SK-N-SH (cell line): ENCODE results near the gene SF3A1. TPM values are rescaled to one million over a fixed set of nuclear protein-coding genes. Genes with fewer than 3 reads are reported as not detected.

ENCODE experiments used
- CTCF ChIA-PET: fragments of 300-600, 350-600 bp; formaldehyde crosslinking; extraction: SDS; loops from one replicate; lab custom pipeline; 2021; lab: Yijun Ruan, JAX
- POLR2A ChIA-PET: fragments of 350-600 bp; sonication (Branson Sonifier 250); formaldehyde crosslinking; extraction: SDS; loops from one replicate; lab custom pipeline; 2020; ENCODE audit warnings: antibody characterized with exemption, inconsistent platforms; lab: Yijun Ruan, JAX
- DNase-seq: peaks from one replicate; pipeline ENCODE4 v3.0.0; 2012
- H2AFZ ChIP-seq: fragments of 200-600 bp; sonication (generic); 2 replicates; pipeline ENCODE4 v1.8.1; 2016; ENCODE audit warnings: antibody characterized with exemption, mild to moderate bottlenecking, low read depth
- H3F3A ChIP-seq: fragments of 200-600 bp; sonication (generic); replicated peaks from 2 replicates; pipeline ENCODE3; 2016; ENCODE audit warnings: antibody characterized with exemption, mild to moderate bottlenecking; ENCODE audit not compliant: insufficient read depth
- H3K27ac ChIP-seq, 2 experiments: fragments of 200-500 bp in 1 of 2; fragments of 200-600 bp in 1 of 2; sonication (Bioruptor generic) in 1 of 2; sonication (generic), shearing (Covaris generic) in 1 of 2; 2 replicates each; pipeline versions ENCODE4 v1.5.1 to v1.6.1; 2014 to 2016; ENCODE audit warnings: low read depth in 2 of 2, inconsistent platforms in 1 of 2, low read length in 1 of 2, mild to moderate bottlenecking in 1 of 2, mixed read lengths in 1 of 2
- H3K27me3 ChIP-seq: fragments of 200-600 bp; sonication (generic), shearing (Covaris generic); 2 replicates; pipeline ENCODE4 v1.6.1; 2016; ENCODE audit warnings: mixed run types; ENCODE audit not compliant: insufficient read depth
- H3K36me3 ChIP-seq, 2 experiments: fragments of 200-500 bp in 1 of 2; fragments of 200-600 bp in 1 of 2; sonication (Bioruptor generic) in 1 of 2; sonication (generic) in 1 of 2; replicated peaks in 1 of 2; 2 replicates each; pipeline versions ENCODE3 to v1.5.1; 2014 to 2016; ENCODE audit warnings: low read length in 1 of 2, mild to moderate bottlenecking in 1 of 2; ENCODE audit not compliant: insufficient read depth in 2 of 2, control insufficient read depth in 1 of 2
- H3K4me1 ChIP-seq, 2 experiments: fragments of 200-500 bp in 1 of 2; fragments of 200-600 bp in 1 of 2; sonication (Bioruptor generic) in 1 of 2; sonication (generic), shearing (Covaris generic) in 1 of 2; 2 replicates each; pipeline versions ENCODE4 v1.5.1 to v1.6.1; 2014 to 2016; ENCODE audit warnings: low read depth in 1 of 2, low read length in 1 of 2, mixed run types in 1 of 2; ENCODE audit not compliant: insufficient read depth in 2 of 2, control insufficient read depth in 1 of 2
- H3K4me2 ChIP-seq: fragments of 200-600 bp; sonication (generic), shearing (Covaris generic); 2 replicates; pipeline ENCODE4 v1.6.1; 2017; ENCODE audit warnings: mixed run types
- H3K4me3 ChIP-seq, 2 experiments: fragments of 200-500 bp in 1 of 2; fragments of 200-600 bp in 1 of 2; sonication (Bioruptor generic) in 1 of 2; sonication (generic), shearing (Covaris generic) in 1 of 2; 2 replicates each; pipeline versions ENCODE4 v1.5.1 to v1.8.1; 2014 to 2016; ENCODE audit warnings: low read depth in 2 of 2, inconsistent platforms in 1 of 2, low read length in 1 of 2, mild to moderate bottlenecking in 1 of 2, mixed read lengths in 1 of 2, moderate library complexity in 1 of 2
- H3K79me2 ChIP-seq: fragments of 200-600 bp; sonication (generic); 2 replicates; pipeline ENCODE4 v1.8.1; 2017; ENCODE audit warnings: mild to moderate bottlenecking; ENCODE audit not compliant: insufficient read depth
- H3K9ac ChIP-seq: fragments of 200-600 bp; sonication (generic); 2 replicates; pipeline ENCODE4 v1.6.1; 2017; ENCODE audit warnings: mixed run types
- H3K9me2 ChIP-seq: fragments of 200-600 bp; sonication (generic); 2 replicates; pipeline ENCODE4 v1.6.1; 2017; ENCODE audit warnings: mixed run types
- H3K9me3 ChIP-seq: fragments of 200-600 bp; sonication (generic); 2 replicates; pipeline ENCODE4 v1.6.1; 2017; ENCODE audit warnings: mixed run types, mild to moderate bottlenecking, moderate library complexity
- H4K20me1 ChIP-seq: fragments of 200-600 bp; sonication (generic); 2 replicates; pipeline ENCODE4 v1.6.1; 2017; ENCODE audit warnings: mild to moderate bottlenecking, mixed run types; ENCODE audit not compliant: insufficient read depth
- EP300 ChIP-seq, 2 experiments: IDR thresholded peaks; 2 replicates each; pipeline versions ENCODE4 v1.4.0 to v1.6.1; 2012; ENCODE audit warnings: borderline replicate concordance in 1 of 2, low read depth in 1 of 2, low read length in 1 of 2
- FOXJ3 ChIP-seq: sonication (generic); formaldehyde crosslinking; IDR thresholded peaks from 2 replicates; pipeline ENCODE4 v1.5.1; 2020; ENCODE audit warnings: mild to moderate bottlenecking, missing genetic modification reagents
- FOXM1 ChIP-seq: IDR thresholded peaks from 2 replicates; pipeline ENCODE4 v1.4.0; 2012; ENCODE audit warnings: low read depth, mild to moderate bottlenecking
- GABPA ChIP-seq: IDR thresholded peaks from 2 replicates; pipeline ENCODE4 v1.4.0; 2012; ENCODE audit warnings: low read depth, mild to moderate bottlenecking
- MAX ChIP-seq: IDR thresholded peaks from 2 replicates; pipeline ENCODE4 v1.4.0; 2012; ENCODE audit warnings: low read depth
- MEF2A ChIP-seq: IDR thresholded peaks from 2 replicates; pipeline ENCODE4 v1.4.0; 2012; ENCODE audit warnings: low read depth, borderline replicate concordance
- MXI1 ChIP-seq: IDR thresholded peaks from 2 replicates; pipeline ENCODE4 v1.6.1; 2012; ENCODE audit warnings: mild to moderate bottlenecking, low read depth, low read length, improper control_type of control experiment
- POLR2AphosphoS5 ChIP-seq: IDR thresholded peaks from 2 replicates; pipeline ENCODE4 v1.6.1; 2012; ENCODE audit warnings: low read depth, low read length
- RAD21 ChIP-seq: IDR thresholded peaks from 2 replicates; pipeline ENCODE4 v1.6.1; 2012; ENCODE audit warnings: mild to moderate bottlenecking, low read length
- RFX5 ChIP-seq: IDR thresholded peaks from 2 replicates; pipeline ENCODE4 v1.6.1; 2012; ENCODE audit warnings: mild to moderate bottlenecking, improper control_type of control experiment, low read length
- SIN3A ChIP-seq: IDR thresholded peaks from 2 replicates; pipeline ENCODE4 v1.6.1; 2012; ENCODE audit warnings: low read depth, mild to moderate bottlenecking, low read length, moderate library complexity, borderline replicate concordance
- TAF1 ChIP-seq: IDR thresholded peaks from 2 replicates; pipeline ENCODE4 v1.6.1; 2012; ENCODE audit warnings: low read depth, mild to moderate bottlenecking, low read length, moderate library complexity, borderline replicate concordance
- USF1 ChIP-seq: IDR thresholded peaks from 2 replicates; pipeline ENCODE4 v1.4.0; 2012; ENCODE audit warnings: low read depth, borderline replicate concordance
- WGBS: methylation state at CpG from one replicate; pipeline ENCODE4 v1.1.6; 2017; ENCODE audit warnings: low lambda C conversion rate; 5-methylcytosine and 5-hydroxymethylcytosine counted together
- polyA plus RNA-seq, 3 experiments: library from polyadenylated mRNA; depleted of rRNA; stranded (reverse); fragments of >200 nt; gene quantifications; 2 replicates each; pipeline ENCODE4 v1.2.3, GENCODE V29; 2012
- TF ChIP-seq, protein P1 (sequence below): fragments of 200-600 bp; sonication (generic); IDR thresholded peaks from 2 replicates; pipeline ENCODE4 v1.6.1; 2017; ENCODE audit warnings: antibody characterized with exemption, mild to moderate bottlenecking, moderate library complexity

The SF3A1 gene
- polyA plus RNA-seq, 1 of the 3 experiments (the other 2 are of a cell fraction), result 75.2 TPM

DNA sequence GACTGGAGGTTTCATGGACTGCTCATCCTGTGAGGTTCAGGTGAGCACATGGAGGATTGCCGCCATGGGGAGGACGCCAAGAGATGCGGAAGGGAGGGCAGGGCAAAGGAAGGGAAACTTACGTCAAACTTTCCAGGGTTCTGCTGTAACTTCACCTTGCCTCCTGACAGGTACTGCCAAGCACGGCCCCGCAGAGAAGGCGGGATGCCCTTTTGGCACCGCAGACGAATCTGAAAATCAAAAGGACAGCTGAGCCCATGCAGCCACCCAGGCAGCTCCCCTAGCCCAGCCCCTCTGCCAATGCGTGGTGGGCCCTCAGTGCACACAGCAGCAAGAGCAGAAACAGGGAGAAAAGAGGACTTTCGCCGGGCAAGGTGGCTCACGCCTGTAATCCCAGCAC is 57.4 kb downstream of the SF3A1 start (continued):
- TF ChIP-seq, protein P1, sequence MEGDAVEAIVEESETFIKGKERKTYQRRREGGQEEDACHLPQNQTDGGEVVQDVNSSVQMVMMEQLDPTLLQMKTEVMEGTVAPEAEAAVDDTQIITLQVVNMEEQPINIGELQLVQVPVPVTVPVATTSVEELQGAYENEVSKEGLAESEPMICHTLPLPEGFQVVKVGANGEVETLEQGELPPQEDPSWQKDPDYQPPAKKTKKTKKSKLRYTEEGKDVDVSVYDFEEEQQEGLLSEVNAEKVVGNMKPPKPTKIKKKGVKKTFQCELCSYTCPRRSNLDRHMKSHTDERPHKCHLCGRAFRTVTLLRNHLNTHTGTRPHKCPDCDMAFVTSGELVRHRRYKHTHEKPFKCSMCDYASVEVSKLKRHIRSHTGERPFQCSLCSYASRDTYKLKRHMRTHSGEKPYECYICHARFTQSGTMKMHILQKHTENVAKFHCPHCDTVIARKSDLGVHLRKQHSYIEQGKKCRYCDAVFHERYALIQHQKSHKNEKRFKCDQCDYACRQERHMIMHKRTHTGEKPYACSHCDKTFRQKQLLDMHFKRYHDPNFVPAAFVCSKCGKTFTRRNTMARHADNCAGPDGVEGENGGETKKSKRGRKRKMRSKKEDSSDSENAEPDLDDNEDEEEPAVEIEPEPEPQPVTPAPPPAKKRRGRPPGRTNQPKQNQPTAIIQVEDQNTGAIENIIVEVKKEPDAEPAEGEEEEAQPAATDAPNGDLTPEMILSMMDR, result no peak
- TF ChIP-seq USF1 (no peak), SIN3A (no peak)

GRCh38 chr22:30297991-30298701 is 58.5 kb downstream of the SF3A1 start:
- 93% methylated on average over 4 of the region's 9 CpGs for WGBS
- H3K27ac ChIP-seq, result no peak overlapping the region
- no peaks in the 10 kb centered on the region; the same call in 1 of the 2 replicates for H3K79me2 ChIP-seq
- DNase-seq, result no peak
- ChIA-PET CTCF (interaction anchor here (0.7 to 1.5 kb wide), 4 partner anchors 10 to 43 kb away, joined by 3 to 5 read pairs (median 4); no protein-coding TSS in a partner anchor), POLR2A (no interaction called here)
- 0 out of 2 replicates have a peak, but pooled peaks cover 6% of the 10 kb centered on the region for H4K20me1 ChIP-seq
- H3K9ac ChIP-seq, result no peak overlapping the region
- H3K9me2 ChIP-seq, result no peaks in the 10 kb centered on the region
- no peak overlapping the region for H3K4me2 ChIP-seq
- H3K9me3 ChIP-seq, result no peaks in the 10 kb centered on the region
- TF ChIP-seq FOXM1, result no peak
- TF ChIP-seq EP300 (IDR thresholded peaks at IDR 0.05; ENCODE audit: borderline replicate concordance in 1 of 2, low read depth in 1 of 2, low read length in 1 of 2), result no peak
- TF ChIP-seq MAX, result no peak
- no peak for TF ChIP-seq POLR2AphosphoS5
- no peak for TF ChIP-seq TAF1
- no peak for TF ChIP-seq SIN3A
- TF ChIP-seq RFX5, result no peak
- TF ChIP-seq MXI1, result no peak
- no peak for TF ChIP-seq RAD21
- TF ChIP-seq GABPA, result no peak
- TF ChIP-seq MEF2A, result no peak
- no peak for TF ChIP-seq FOXJ3 (CRISPR knock-in tag)
- TF ChIP-seq, all 33 proteins: peak for 0
- peaks cover 0 to 44% of the 10 kb centered on the region in 2 experiments for H3K36me3 ChIP-seq
- no peak overlapping the region for H2AFZ ChIP-seq
- no peak overlapping the region for H3K4me3 ChIP-seq
- H3K27me3 ChIP-seq, result no peaks in the 10 kb centered on the region
- H3F3A ChIP-seq, result no peaks in the 10 kb centered on the region
- no peaks in the 10 kb centered on the region for H3K4me1 ChIP-seq
